SK-N-MC (cell line): Measurements from ENCODE around the gene CCDC184.
A peak's percentile ranks its signal among the peaks of the same experiment; 100 is the strongest.

Source experiments
- DNase-seq: peaks from one replicate; pipeline ENCODE4 v3.0.0-alpha.2; 2011; ENCODE audit warnings: low read depth, low spot score
- H3K27ac ChIP-seq: fragments of 200-600 bp; sonication (generic); 2 replicates; pipeline ENCODE4 v1.5.1; 2016; ENCODE audit warnings: mixed run types
- H3K36me3 ChIP-seq: fragments of 200-600 bp; sonication (generic); 2 replicates; pipeline ENCODE4 v1.6.1; 2017; ENCODE audit warnings: antibody characterized with exemption, low read length, mixed read lengths; ENCODE audit not compliant: insufficient read depth
- H3K4me3 ChIP-seq: fragments of 200-600 bp; sonication (generic); 2 replicates; pipeline ENCODE4 v1.5.1; 2016
- H3K9ac ChIP-seq: fragments of 200-600 bp; sonication (generic); 2 replicates; pipeline ENCODE4 v1.8.0; 2017; ENCODE audit warnings: mixed run types, mixed read lengths; ENCODE audit not compliant: insufficient read length
- H3K9me3 ChIP-seq: fragments of 200-600 bp; sonication (generic); 2 replicates; pipeline ENCODE4 v1.6.1; 2017; ENCODE audit warnings: low read depth, mild to moderate bottlenecking, antibody characterized with exemption, low read length, moderate library complexity, mixed read lengths
- EZH2 ChIP-seq: fragments of 200-600 bp; sonication (generic); IDR thresholded peaks from one replicate; pipeline ENCODE4 v1.6.1; 2017; ENCODE audit warnings: antibody characterized with exemption
- FOXP2 ChIP-seq: optimal IDR thresholded peaks from 2 replicates; pipeline ENCODE3; 2011; ENCODE audit warnings: mild to moderate bottlenecking, moderate library complexity; ENCODE audit not compliant: insufficient read depth; ENCODE audit errors: extremely low read length, control extremely low read depth
- POLR2AphosphoS5 ChIP-seq: IDR thresholded peaks from 2 replicates; pipeline ENCODE4 v1.6.1; 2012; ENCODE audit warnings: mild to moderate bottlenecking, low read depth, low read length, borderline replicate concordance

CCDC184 gene

GRCh38 chr12:48194799-48195201 lies 11.4 kb downstream of the CCDC184 start:
- Histone ChIP-seq H3K36me3 (no peaks in the 10 kb centered on the region), H3K9me3 (no peaks in the 10 kb centered on the region), H3K27ac (peak overlapping the region; percentile 49; the same call in 1 of the 2 replicates), H3K4me3 (no peak overlapping the region; the same call in 1 of the 2 replicates), H3K9ac (no peak overlapping the region)
- TF ChIP-seq EZH2 (no peak), FOXP2 (no peak), POLR2AphosphoS5 (no peak)
- no peak for DNase-seq

- no peaks in the 10 kb centered on the region for H3K9me3 ChIP-seq
- no peak overlapping the region for H3K4me3 ChIP-seq
- no peaks in the 10 kb centered on the region for H3K36me3 ChIP-seq
- no peak overlapping the region for H3K9ac ChIP-seq
- no peak for DNase-seq
- no peak for TF ChIP-seq EZH2
- TF ChIP-seq POLR2AphosphoS5, result no peak
- TF ChIP-seq FOXP2, result no peak
- no peak overlapping the region for H3K27ac ChIP-seq
Measured at GRCh38 chr12:48197549-48197970, 14.1 kb downstream of the CCDC184 start.

GRCh38 chr12:48197971-48198671 lies 14.7 kb downstream of the CCDC184 start:
- no peak for DNase-seq
- TF ChIP-seq POLR2AphosphoS5 (no peak), EZH2 (no peak), FOXP2 (no peak)
- no peak overlapping the region for H3K27ac ChIP-seq
- no peaks in the 10 kb centered on the region for H3K36me3 ChIP-seq
- H3K4me3 ChIP-seq, result no peak overlapping the region
- H3K9ac ChIP-seq, result no peak overlapping the region
- no peaks in the 10 kb centered on the region for H3K9me3 ChIP-seq

GRCh38 chr12:48198672-48198971 lies 15.2 kb downstream of the CCDC184 start:
- no peak for TF ChIP-seq FOXP2
- no peak for TF ChIP-seq POLR2AphosphoS5
- TF ChIP-seq EZH2, result no peak
- Histone ChIP-seq H3K4me3 (no peak overlapping the region), H3K36me3 (no peaks in the 10 kb centered on the region), H3K9me3 (no peaks in the 10 kb centered on the region), H3K27ac (no peak overlapping the region), H3K9ac (no peak overlapping the region)
- DNase-seq, result no peak

- no peak overlapping the region for H3K4me3 ChIP-seq
- peak overlapping the region; percentile 78 for H3K27ac ChIP-seq
- no peaks in the 10 kb centered on the region for H3K9me3 ChIP-seq
- no peaks in the 10 kb centered on the region for H3K36me3 ChIP-seq
- no peak for DNase-seq
- TF ChIP-seq POLR2AphosphoS5, result no peak
- no peak for TF ChIP-seq FOXP2
- TF ChIP-seq EZH2, result no peak
- no peak overlapping the region for H3K9ac ChIP-seq
Measured at GRCh38 chr12:48198985-48199384, 15.5 kb downstream of the CCDC184 start.

- Histone ChIP-seq H3K27ac (peak overlapping the region; percentile 78), H3K4me3 (peak overlapping the region; percentile 7; the same call in 1 of the 2 replicates), H3K36me3 (no peaks in the 10 kb centered on the region), H3K9ac (peak overlapping the region; percentile 49), H3K9me3 (no peaks in the 10 kb centered on the region)
- DNase-seq, result no peak
- no peak for TF ChIP-seq POLR2AphosphoS5
- TF ChIP-seq FOXP2, result no peak
- TF ChIP-seq EZH2, result no peak
Measured at GRCh38 chr12:48199774-48200221, 16.4 kb downstream of the CCDC184 start.

- TF ChIP-seq FOXP2 (no peak), EZH2 (no peak), POLR2AphosphoS5 (no peak)
- H3K27ac ChIP-seq, result no peak overlapping the region
- H3K36me3 ChIP-seq, result no peaks in the 10 kb centered on the region
- no peaks in the 10 kb centered on the region for H3K9me3 ChIP-seq
- DNase-seq, result no peak
- H3K9ac ChIP-seq, result no peak overlapping the region
- H3K4me3 ChIP-seq, result no peak overlapping the region
Measured at GRCh38 chr12:48201091-48201490, 17.6 kb downstream of the CCDC184 start.

GRCh38 chr12:48201516-48201915 lies 18.1 kb downstream of the CCDC184 start:
- H3K27ac ChIP-seq, result no peak overlapping the region
- no peak overlapping the region for H3K9ac ChIP-seq
- no peak for DNase-seq
- TF ChIP-seq FOXP2, result no peak
- H3K4me3 ChIP-seq, result no peak overlapping the region
- H3K36me3 ChIP-seq, result no peaks in the 10 kb centered on the region
- H3K9me3 ChIP-seq, result no peaks in the 10 kb centered on the region

- no peak overlapping the region for H3K27ac ChIP-seq
- H3K9ac ChIP-seq, result no peak overlapping the region
- no peak for DNase-seq
- no peaks in the 10 kb centered on the region for H3K36me3 ChIP-seq
- no peak overlapping the region for H3K4me3 ChIP-seq
- TF ChIP-seq FOXP2 (no peak), EZH2 (no peak), POLR2AphosphoS5 (no peak)
- H3K9me3 ChIP-seq, result no peaks in the 10 kb centered on the region
Measured at GRCh38 chr12:48202766-48203165, 19.3 kb downstream of the CCDC184 start.
